Hepatocyte (in vitro differentiated cells): ENCODE results near the gene NYAP2. TPM values are rescaled to one million over a fixed set of nuclear protein-coding genes. Genes with fewer than 3 reads are reported as not detected.

Experiments used
- DNase-seq: peaks from one replicate; pipeline ENCODE4 v3.0.0-alpha.2; 2016; ENCODE audit warnings: low spot score
- H2AFZ ChIP-seq: fragments of 200-600 bp; sonication (generic); 2 replicates; pipeline ENCODE4 v1.6.0; 2016; ENCODE audit warnings: antibody characterized with exemption, mild to moderate bottlenecking
- H3K27ac ChIP-seq: fragments of 200-600 bp; sonication (generic); 2 replicates; pipeline ENCODE4 v1.5.1; 2016; ENCODE audit warnings: mild to moderate bottlenecking
- H3K27me3 ChIP-seq: fragments of 200-600 bp; sonication (generic); 2 replicates; pipeline ENCODE4 v1.6.1; 2016
- H3K36me3 ChIP-seq: fragments of 200-600 bp; sonication (generic); replicated peaks from 2 replicates; pipeline ENCODE4 v1.5.1; 2016; ENCODE audit warnings: low read depth; ENCODE audit not compliant: insufficient read depth
- H3K4me1 ChIP-seq: fragments of 200-600 bp; sonication (generic); 2 replicates; pipeline ENCODE4 v1.5.1; 2016; ENCODE audit warnings: mild to moderate bottlenecking, moderate library complexity; ENCODE audit not compliant: insufficient read depth
- H3K4me2 ChIP-seq: fragments of 200-600 bp; sonication (generic); 2 replicates; pipeline ENCODE4 v1.6.0; 2016
- H3K4me3 ChIP-seq: fragments of 200-600 bp; sonication (generic); 2 replicates; pipeline ENCODE4 v1.5.1; 2016; ENCODE audit warnings: mild to moderate bottlenecking
- H3K79me2 ChIP-seq: fragments of 200-600 bp; sonication (generic); 2 replicates; pipeline ENCODE4 v1.6.0; 2017; ENCODE audit warnings: mild to moderate bottlenecking
- H3K9me2 ChIP-seq: fragments of 200-600 bp; sonication (generic); replicated peaks from 2 replicates; pipeline ENCODE4 v1.6.0; 2017; ENCODE audit warnings: mild to moderate bottlenecking; ENCODE audit not compliant: insufficient read depth
- H3K9me3 ChIP-seq: fragments of 200-600 bp; sonication (generic); 2 replicates; pipeline ENCODE4 v1.5.1; 2016; ENCODE audit warnings: low read depth, mild to moderate bottlenecking
- H4K20me1 ChIP-seq: fragments of 200-600 bp; sonication (generic); 2 replicates; pipeline ENCODE4 v1.6.0; 2016; ENCODE audit warnings: mild to moderate bottlenecking; ENCODE audit not compliant: insufficient read depth, poor library complexity, severe bottlenecking
- CTCF ChIP-seq: fragments of 200-600 bp; sonication (generic); IDR thresholded peaks from 2 replicates; pipeline ENCODE4 v1.5.1; 2016; ENCODE audit warnings: antibody characterized with exemption, mild to moderate bottlenecking; ENCODE audit not compliant: poor library complexity
- EZH2 ChIP-seq: fragments of 200-600 bp; sonication (generic); IDR thresholded peaks from 2 replicates; pipeline ENCODE4 v1.6.1; 2016; ENCODE audit warnings: antibody characterized with exemption, mild to moderate bottlenecking, borderline replicate concordance
- EZH2phosphoT487 ChIP-seq: fragments of 200-600 bp; sonication (generic); IDR thresholded peaks from one replicate; pipeline ENCODE4 v1.6.1; 2018; ENCODE audit warnings: antibody characterized with exemption, mild to moderate bottlenecking, low read depth, moderate library complexity; ENCODE audit not compliant: unreplicated experiment, severe bottlenecking
- WGBS: methylation state at CpG from one replicate; pipeline ENCODE4 v1.1.6; 2016; ENCODE audit warnings: low lambda C conversion rate; ENCODE audit errors: missing lambda C conversion rate; 5-methylcytosine and 5-hydroxymethylcytosine counted together
- polyA plus RNA-seq: library from polyadenylated mRNA; unstranded; fragments of >200 nt; fragmentation: Nextera tagmentation; extraction: Ambion mirVana; gene quantifications from 2 replicates; pipeline ENCODE4 v1.2.1, GENCODE V29; 2016
- total RNA-seq: library from RNA; depleted of rRNA; stranded (reverse); fragments of >200 nt; gene quantifications from 2 replicates; pipeline ENCODE4 v1.2.3, GENCODE V29; 2014

The NYAP2 gene
- total and polyA plus RNA-seq, 2 experiments from 2014 or later = 0.23 to 0.37 TPM

- DNase-seq = no peak
- Histone ChIP-seq H3K9me3 (no peaks in the 10 kb centered on the region), H3K79me2 (no peaks in the 10 kb centered on the region), H3K4me3 (no peak overlapping the region), H3K4me1 (no peaks in the 10 kb centered on the region), H3K27me3 (no peaks in the 10 kb centered on the region), H3K4me2 (no peak overlapping the region), H3K27ac (no peak overlapping the region), H3K36me3 (no peaks in the 10 kb centered on the region), H3K9me2 (no peaks in the 10 kb centered on the region), H2AFZ (no peak overlapping the region), H4K20me1 (no peaks in the 10 kb centered on the region)
- TF ChIP-seq CTCF (no peak), EZH2phosphoT487 (no peak), EZH2 (no peak)
- 67% methylated on average over 1 of the region's 1 CpG for WGBS
These were observed 111.3 kb downstream of the NYAP2 start for GRCh38 chr2:225510796-225511195.

DNA sequence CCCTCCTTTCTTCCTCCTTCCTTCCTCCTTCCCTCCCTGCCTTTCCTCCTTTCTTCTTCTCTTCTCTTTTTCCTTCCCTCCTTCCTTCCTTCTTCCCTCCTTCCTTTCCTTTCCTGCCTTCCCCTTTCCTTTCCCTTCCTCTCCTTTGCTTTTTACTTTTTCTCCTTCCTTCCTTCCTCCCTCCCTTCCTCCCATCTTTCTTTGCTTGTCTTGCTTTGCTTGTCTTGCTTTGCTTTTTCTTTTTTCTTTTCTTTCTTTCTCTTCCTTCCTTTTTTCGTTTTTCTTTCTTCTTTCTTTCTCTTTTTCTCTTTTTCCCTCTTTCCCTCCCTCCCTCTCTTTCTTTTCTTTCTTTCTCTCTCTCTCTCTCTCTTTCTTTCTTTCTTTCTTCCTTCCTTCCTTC is 113.0 kb downstream of the NYAP2 start:
- Histone ChIP-seq H3K9me2 (no peaks in the 10 kb centered on the region), H3K79me2 (no peaks in the 10 kb centered on the region), H2AFZ (no peak overlapping the region), H3K27me3 (no peaks in the 10 kb centered on the region), H3K4me3 (no peak overlapping the region), H3K27ac (peak overlapping the region; percentile 84), H3K4me1 (no peaks in the 10 kb centered on the region), H3K9me3 (no peaks in the 10 kb centered on the region), H4K20me1 (no peaks in the 10 kb centered on the region), H3K36me3 (no peaks in the 10 kb centered on the region), H3K4me2 (peak overlapping the region; percentile 13)
- no peak for DNase-seq
- TF ChIP-seq EZH2 (no peak), CTCF (no peak), EZH2phosphoT487 (no peak)
- 14% methylated on average over 1 of the region's 1 CpG for WGBS

DNA sequence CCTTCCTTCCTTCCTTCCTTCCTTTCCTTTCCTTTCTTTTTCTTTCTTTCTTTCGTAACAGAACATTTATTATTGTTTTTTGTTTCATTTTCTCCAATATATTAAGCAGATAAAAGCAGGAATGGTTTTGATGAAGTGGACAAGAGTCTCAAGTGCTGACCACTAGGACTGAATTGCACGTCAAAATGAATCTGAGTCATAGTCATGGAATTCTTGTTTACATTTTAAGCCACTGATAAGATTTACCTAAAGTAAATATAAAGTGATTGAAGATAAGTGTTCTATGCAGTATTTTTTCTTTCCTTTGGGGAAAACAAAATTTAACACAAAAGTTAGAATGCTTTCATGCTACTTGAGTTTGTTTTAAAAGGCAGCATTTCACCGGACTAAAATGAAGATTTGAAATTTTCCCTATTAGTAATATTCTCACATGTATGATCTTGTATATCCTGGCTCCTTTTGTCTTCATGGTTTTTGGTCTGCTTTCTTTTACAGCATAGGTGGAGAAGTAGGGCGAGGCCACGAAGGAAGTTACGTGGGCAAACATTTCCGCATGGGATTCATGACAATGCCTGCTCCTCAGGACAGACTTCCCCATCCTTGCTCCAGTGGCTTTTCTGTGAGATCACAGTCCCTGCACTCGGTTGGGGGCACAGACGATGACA is 113.5 kb downstream of the NYAP2 start:
- H3K4me2 ChIP-seq = peak overlapping the region; percentile 13
- no peaks in the 10 kb centered on the region for H3K79me2 ChIP-seq
- no peaks in the 10 kb centered on the region for H3K9me2 ChIP-seq
- H4K20me1 ChIP-seq = no peaks in the 10 kb centered on the region
- H3K36me3 ChIP-seq = no peaks in the 10 kb centered on the region
- no peaks in the 10 kb centered on the region for H3K4me1 ChIP-seq
- TF ChIP-seq EZH2phosphoT487 (no peak), CTCF (no peak), EZH2 (no peak)
- DNase-seq = peak; percentile 21
- no peak overlapping the region for H2AFZ ChIP-seq
- 64% methylated on average over 9 of the region's 9 CpGs for WGBS
- no peak overlapping the region for H3K4me3 ChIP-seq
- H3K27me3 ChIP-seq = no peaks in the 10 kb centered on the region
- peak overlapping the region; percentile 84 for H3K27ac ChIP-seq
- no peaks in the 10 kb centered on the region for H3K9me3 ChIP-seq

DNA sequence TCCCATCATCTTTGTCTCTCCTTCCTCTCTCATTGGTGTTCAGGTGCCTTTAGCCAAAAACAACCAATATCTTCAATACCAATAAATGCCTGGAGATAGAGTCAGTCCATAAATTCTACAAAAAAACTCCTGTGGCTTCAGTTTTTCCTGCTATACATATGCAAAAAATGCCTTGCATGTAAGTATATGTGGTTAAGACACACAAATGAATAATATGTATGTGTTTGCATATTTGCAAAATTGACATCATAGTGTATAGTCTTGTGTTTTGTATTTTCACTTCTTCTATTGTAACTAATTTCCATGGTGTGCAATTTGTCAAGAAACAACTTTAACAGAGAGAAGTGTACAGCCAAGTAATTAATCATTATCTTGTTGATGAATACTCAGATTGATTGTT is 115.5 kb downstream of the NYAP2 start:
- no peaks in the 10 kb centered on the region for H3K9me2 ChIP-seq
- H3K4me1 ChIP-seq = no peaks in the 10 kb centered on the region
- no peaks in the 10 kb centered on the region for H3K9me3 ChIP-seq
- no peaks in the 10 kb centered on the region for H4K20me1 ChIP-seq
- no peak for DNase-seq
- no peaks in the 10 kb centered on the region for H3K36me3 ChIP-seq
- H3K27ac ChIP-seq = no peak overlapping the region
- no peak overlapping the region for H3K4me3 ChIP-seq
- no peaks in the 10 kb centered on the region for H3K27me3 ChIP-seq
- H3K4me2 ChIP-seq = no peak overlapping the region
- TF ChIP-seq EZH2 (no peak), EZH2phosphoT487 (no peak), CTCF (no peak)
- H3K79me2 ChIP-seq = no peaks in the 10 kb centered on the region
- no peak overlapping the region for H2AFZ ChIP-seq
